HFF-Myc (cell line): ENCODE measurements around the gene LYZL4.

ENCODE experiments used
- DNase-seq: peaks from one replicate; pipeline ENCODE4 v3.0.0-alpha.2; 2011; ENCODE audit warnings: low read depth; ENCODE audit errors: extremely low read depth
- H3K4me3 ChIP-seq: replicated peaks from 2 replicates; pipeline ENCODE4 v1.5.1; 2011; ENCODE audit warnings: low read depth, mild to moderate bottlenecking, control low read depth, low read length
- TF ChIP-seq, protein P1 (sequence below): IDR thresholded peaks from 2 replicates; pipeline ENCODE4 v1.5.1; 2012; ENCODE audit warnings: mild to moderate bottlenecking, low read depth, low read length, control low read depth; ENCODE audit errors: missing control alignments

LYZL4 gene

DNA sequence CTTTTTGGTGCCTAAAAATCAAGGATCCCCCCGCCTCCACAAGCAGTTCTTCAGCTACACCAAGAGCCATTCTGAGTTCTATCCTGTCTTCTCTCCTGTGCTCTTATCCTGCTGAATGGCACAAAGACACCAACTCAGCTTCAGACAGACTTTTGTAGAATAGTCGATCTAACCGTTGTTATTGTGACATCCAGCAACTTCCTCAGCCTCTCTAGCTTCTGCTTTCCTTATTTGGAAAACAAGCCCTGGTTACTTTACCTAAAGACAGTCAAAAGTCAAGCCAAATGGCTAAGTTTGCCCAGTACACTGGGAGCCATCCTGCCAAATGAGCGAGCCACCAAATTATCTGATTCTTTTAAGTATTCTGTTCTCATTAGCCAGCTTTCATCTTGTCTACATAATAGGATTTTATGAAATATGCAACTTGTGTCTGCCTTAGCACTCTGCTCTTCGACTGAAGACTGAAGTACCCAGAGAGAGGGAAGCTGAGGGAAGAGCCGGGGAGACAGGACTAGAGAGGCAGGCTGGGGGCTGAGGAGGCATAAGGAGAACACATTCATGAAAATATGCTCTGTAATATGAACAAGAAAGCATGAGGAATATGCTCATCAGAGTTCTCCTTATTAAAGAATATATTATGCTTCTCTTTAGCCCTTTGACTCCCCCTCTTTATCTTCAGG lies 35.1 kb downstream of the LYZL4 start:
- no peak for DNase-seq
- H3K4me3 ChIP-seq: no peak overlapping the region
- TF ChIP-seq, protein P1, sequence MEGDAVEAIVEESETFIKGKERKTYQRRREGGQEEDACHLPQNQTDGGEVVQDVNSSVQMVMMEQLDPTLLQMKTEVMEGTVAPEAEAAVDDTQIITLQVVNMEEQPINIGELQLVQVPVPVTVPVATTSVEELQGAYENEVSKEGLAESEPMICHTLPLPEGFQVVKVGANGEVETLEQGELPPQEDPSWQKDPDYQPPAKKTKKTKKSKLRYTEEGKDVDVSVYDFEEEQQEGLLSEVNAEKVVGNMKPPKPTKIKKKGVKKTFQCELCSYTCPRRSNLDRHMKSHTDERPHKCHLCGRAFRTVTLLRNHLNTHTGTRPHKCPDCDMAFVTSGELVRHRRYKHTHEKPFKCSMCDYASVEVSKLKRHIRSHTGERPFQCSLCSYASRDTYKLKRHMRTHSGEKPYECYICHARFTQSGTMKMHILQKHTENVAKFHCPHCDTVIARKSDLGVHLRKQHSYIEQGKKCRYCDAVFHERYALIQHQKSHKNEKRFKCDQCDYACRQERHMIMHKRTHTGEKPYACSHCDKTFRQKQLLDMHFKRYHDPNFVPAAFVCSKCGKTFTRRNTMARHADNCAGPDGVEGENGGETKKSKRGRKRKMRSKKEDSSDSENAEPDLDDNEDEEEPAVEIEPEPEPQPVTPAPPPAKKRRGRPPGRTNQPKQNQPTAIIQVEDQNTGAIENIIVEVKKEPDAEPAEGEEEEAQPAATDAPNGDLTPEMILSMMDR: no peak

DNA sequence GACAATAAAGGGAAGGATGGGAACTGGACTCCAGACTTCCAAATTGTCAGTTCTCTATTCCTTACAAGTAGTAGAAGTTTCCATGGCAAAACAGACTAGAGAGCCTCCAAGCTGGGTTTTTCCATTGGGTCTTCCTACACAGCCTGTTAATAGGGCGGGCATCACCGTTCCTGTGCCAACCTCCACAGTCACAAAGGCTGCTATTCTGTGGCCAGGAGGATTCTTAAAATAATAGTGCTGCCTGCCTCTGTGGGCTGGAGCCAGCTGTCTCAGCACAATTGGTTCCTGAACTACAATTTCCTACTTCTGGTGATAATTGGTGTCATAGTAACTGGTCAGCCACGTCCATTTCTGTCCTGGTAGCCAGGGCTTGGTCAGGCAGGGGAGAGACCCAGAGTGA lies 38.6 kb downstream of the LYZL4 start:
- no peak overlapping the region for H3K4me3 ChIP-seq
- DNase-seq: no peak
- TF ChIP-seq, protein P1: no peak

DNA sequence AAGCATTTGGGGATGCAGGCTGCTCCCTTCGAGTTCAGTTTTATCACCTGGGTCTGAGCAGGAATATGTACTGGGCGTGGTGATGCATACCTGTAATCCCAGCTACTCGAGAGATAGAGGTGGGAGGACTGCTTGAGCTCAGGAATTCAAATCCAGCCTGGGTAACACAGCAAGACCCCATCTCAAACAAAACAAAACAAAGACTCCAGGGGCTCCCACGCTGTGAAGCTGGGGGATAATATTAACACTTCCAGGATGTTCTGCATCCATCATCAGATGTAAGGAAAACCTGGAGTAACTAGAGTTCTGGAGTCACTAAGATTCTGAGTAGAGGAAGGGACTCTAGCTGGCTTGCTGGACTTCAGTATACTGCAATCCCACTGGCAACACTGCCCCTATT lies 40.6 kb downstream of the LYZL4 start:
- no peak for DNase-seq
- TF ChIP-seq, protein P1: no peak
- no peak overlapping the region for H3K4me3 ChIP-seq

DNA sequence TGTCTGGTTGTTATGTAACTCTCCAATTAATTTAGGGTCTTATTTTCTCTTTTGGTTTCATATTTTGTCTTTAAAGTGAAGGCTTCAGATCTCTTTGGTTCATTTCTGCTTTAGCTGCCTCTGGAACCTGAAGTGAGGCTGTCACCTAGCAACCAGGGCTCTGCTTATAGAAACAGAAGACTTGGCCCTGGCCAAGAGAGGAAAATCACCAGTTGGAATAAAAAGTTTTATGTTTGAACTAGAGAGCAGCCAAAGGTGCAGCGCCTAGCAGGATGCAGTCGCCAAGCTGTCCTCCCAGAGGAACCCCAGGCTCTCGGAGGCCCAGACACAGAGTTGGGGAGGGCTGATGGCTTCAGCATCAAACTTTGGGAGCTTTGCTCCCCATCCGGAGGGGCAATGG lies 41.1 kb downstream of the LYZL4 start:
- TF ChIP-seq, protein P1: no peak
- no peak overlapping the region for H3K4me3 ChIP-seq
- no peak for DNase-seq

DNA sequence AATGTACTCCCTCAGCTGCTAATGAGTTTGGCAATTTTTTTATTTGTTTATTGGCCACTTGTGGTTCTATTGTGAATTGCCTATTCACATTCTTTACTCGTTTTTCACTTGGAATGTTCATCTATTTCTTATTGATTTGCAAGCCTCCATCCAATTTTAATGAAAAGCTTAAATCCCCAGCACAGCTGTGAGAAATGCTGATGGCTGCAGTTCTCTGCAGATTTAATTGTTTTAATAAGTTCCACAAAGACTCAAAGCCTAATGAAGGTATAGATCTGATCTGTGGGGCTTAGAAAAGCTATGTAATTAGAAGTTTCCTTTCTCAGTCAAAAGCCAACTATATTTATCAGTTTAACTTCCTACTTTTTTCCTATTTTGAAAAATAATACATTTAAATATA lies 41.5 kb downstream of the LYZL4 start:
- DNase-seq: no peak
- TF ChIP-seq, protein P1: no peak

DNA sequence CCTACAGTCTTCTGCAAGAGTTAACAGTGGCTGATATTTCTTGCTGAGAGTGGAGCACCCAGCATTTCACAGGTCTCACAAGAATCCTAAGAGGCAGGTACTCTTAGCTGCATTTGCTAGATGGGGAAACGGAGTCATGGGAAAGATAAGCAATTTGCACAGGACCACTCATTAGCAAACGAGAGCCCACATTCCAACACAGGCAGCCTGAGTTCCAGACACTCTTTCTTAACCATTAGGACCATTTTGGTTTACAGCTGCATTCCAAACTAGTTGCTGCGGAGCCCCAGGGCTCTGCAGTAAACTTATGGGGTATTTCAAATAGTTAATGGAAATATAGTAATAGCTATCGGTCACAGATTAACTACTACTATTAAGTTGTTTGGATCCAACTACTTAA lies 42.5 kb downstream of the LYZL4 start:
- no peak for DNase-seq
- TF ChIP-seq, protein P1: no peak
- no peak overlapping the region for H3K4me3 ChIP-seq

More for the DNA sequence above, 41.5 kb downstream of the LYZL4 start:
- no peak overlapping the region for H3K4me3 ChIP-seq

DNA sequence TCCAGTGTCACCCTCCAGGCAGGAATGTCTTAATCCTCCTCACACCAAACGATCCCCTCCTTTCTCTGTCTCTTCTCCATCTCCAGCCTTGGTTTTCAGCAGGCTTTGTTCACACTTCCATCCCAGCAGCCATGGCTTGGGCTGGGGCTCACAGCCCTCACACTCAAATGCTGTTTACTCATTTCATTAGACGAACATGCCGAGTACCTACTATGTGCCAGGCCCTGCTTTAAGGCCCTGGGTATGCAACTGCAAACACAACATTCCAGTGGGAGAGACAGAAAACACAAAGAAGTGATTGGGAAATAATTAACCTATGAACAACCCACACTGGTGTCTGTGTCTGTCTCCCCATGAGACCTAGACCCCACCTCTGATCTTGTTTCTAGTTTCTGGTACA lies 43.9 kb downstream of the LYZL4 start:
- TF ChIP-seq, protein P1: no peak
- DNase-seq: no peak
- H3K4me3 ChIP-seq: no peak overlapping the region
